Astrocyte of the cerebellum (primary cell): ENCODE measurements around the gene B3GLCT.

ENCODE experiments used
- DNase-seq: peaks from one replicate; pipeline ENCODE4 v3.0.0-alpha.2; 2011; ENCODE audit warnings: low read depth
- H3K4me3 ChIP-seq: 2 replicates; pipeline ENCODE4 v1.5.1; 2011; ENCODE audit warnings: mild to moderate bottlenecking, low read depth, low read length, moderate library complexity
- CTCF ChIP-seq: IDR thresholded peaks from 2 replicates; pipeline ENCODE4 v1.5.1; 2012; ENCODE audit warnings: low read length, low read depth, moderate library complexity, mild to moderate bottlenecking; ENCODE audit errors: missing control alignments
- in situ Hi-C: cut with HindIII; loops from 2 replicates; pipeline ENCODE4 v1.10.0; 2017; ENCODE audit warnings: low sequenced_read_pairs

B3GLCT gene

DNA sequence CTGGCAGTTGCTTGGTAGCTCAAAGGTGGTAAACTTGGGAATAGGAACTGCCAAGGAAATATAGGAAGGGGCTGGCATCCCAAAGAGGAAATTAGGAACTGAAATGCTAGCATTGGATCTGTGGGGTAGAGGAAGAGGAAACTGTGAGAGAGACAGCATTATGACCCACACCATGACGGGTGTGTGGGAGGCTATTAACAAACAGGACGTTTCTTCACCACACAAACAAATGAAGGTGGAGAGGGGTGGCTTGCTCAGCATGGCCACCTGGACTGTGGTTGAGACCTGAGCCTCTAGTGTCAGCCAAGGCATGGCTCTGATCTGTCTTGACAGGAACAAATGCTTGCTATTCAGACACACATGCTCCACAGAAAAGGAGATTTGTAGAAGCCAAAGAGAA is 178.2 kb downstream of the B3GLCT start:
- no peak for TF ChIP-seq CTCF
- H3K4me3 ChIP-seq: no peak overlapping the region
- DNase-seq: no peak
- in situ Hi-C loops: no loop called here

DNA sequence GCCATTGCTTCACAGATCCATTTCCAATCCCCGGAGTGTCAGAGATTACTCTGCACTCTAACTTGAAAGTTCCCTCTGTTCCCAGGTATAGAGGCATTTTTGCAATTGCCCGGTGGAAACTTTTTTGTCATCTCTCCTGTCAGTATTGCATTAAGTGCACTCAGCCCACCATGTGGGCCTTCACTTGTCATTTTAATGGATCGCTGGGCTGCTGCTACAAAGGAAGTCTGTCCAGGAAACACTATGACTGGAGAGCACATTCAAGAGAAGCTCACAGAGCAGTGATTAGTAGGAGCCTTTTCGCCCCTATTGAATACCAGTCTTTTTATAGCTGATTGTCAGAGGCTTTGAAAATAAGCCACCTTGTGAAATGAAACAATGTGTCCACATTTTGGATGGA is 180.9 kb downstream of the B3GLCT start:
- DNase-seq: no peak
- no peak for TF ChIP-seq CTCF
- H3K4me3 ChIP-seq: no peak overlapping the region
- in situ Hi-C loops: no loop called here
